ENCODE measurements around the gene RUNX2.

RUNX2 gene

DNA sequence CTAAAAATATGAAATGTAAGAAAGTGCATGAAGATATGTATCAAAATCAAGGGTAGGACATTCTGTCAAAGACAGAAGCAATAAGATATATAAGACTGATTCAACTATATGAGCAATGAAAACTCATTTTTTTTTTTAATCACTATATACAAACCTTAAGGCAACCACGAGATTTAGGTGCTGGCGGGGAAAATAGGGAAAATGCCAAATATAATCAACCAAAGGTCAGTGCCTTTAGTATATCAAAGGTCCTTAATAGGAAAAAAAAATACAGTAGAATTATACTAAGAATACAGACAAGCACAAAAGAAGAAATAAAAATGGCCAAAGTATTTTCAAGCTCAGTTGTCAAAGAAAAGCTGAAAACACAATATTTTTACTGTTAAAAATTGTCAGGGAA, 25.5 kb downstream of the RUNX2 start:
- no peak overlapping the region for H3K4me3 ChIP-seq (ENCODE audit: low read length)
- TF ChIP-seq, protein P1, sequence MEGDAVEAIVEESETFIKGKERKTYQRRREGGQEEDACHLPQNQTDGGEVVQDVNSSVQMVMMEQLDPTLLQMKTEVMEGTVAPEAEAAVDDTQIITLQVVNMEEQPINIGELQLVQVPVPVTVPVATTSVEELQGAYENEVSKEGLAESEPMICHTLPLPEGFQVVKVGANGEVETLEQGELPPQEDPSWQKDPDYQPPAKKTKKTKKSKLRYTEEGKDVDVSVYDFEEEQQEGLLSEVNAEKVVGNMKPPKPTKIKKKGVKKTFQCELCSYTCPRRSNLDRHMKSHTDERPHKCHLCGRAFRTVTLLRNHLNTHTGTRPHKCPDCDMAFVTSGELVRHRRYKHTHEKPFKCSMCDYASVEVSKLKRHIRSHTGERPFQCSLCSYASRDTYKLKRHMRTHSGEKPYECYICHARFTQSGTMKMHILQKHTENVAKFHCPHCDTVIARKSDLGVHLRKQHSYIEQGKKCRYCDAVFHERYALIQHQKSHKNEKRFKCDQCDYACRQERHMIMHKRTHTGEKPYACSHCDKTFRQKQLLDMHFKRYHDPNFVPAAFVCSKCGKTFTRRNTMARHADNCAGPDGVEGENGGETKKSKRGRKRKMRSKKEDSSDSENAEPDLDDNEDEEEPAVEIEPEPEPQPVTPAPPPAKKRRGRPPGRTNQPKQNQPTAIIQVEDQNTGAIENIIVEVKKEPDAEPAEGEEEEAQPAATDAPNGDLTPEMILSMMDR (conservative IDR thresholded peaks at IDR 0.05; ENCODE audit: low read length) = no peak
- DNase-seq (ENCODE audit: low read depth) = no peak

DNA sequence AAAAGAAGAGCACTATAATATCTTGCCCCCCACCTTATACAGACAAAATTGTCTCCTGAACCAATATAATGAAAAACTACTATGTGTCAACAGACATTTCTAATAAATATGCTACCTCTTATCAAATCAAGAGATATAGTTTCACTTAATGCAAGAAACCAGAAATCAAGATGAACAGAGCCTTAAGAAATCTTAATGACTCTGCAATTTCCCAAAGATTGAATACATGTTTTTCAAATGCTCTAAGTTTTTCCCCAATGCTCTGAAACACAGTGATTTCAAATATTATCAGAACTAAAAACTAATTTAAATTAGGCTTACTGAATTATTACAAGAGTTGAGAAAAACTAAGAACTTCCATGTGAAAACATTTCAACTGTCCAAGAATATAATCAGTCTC, 36.3 kb downstream of the RUNX2 start:
- no peak overlapping the region for H3K4me3 ChIP-seq (ENCODE audit: low read length)
- TF ChIP-seq, protein P1 (conservative IDR thresholded peaks at IDR 0.05; ENCODE audit: low read length) = no peak
- DNase-seq (ENCODE audit: low read depth) = no peak

DNA sequence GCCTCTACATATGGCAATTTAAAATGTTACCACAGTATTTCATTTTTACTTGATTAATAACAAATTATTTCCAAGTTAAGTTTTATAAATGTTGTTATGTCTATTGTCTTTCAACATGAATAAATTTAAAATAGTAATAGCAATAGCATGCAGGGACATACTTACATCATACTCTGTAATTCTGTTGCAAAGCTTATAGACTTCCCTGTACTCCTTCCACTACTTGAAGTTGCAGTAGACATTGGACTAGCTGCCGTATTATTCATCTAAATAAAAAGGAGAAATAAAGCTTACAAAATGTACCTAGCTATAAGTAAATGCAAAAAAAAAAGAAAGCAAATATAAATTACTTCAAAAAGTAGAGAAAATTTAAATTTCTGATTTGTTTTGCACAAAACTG, 36.9 kb downstream of the RUNX2 start:
- TF ChIP-seq, protein P1 (conservative IDR thresholded peaks at IDR 0.05; ENCODE audit: low read length) = no peak
- H3K4me3 ChIP-seq (ENCODE audit: low read length) = no peak overlapping the region
- DNase-seq (ENCODE audit: low read depth) = no peak

DNA sequence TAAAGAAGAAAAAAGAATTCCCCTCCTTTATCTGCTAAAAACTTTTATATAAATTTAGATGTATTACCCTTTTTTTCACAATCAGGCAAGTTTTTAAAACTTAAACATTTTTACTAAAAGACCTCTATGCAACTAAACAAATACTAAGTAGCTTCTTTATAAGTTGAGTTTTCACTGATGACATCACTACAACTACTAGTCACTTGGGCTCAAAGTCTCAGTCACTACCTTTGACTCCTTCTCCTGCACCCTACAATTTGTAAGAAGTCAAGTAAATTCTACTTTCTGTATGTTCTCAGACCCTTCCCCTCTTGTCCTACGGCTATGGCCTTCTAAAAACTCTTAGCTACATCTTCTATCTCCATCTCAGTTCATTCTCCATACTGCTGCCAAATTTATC, 38.4 kb downstream of the RUNX2 start:
- no peak overlapping the region for H3K4me3 ChIP-seq (ENCODE audit: low read length)
- DNase-seq (ENCODE audit: low read depth) = no peak
- TF ChIP-seq, protein P1 (conservative IDR thresholded peaks at IDR 0.05; ENCODE audit: low read length) = no peak

DNA sequence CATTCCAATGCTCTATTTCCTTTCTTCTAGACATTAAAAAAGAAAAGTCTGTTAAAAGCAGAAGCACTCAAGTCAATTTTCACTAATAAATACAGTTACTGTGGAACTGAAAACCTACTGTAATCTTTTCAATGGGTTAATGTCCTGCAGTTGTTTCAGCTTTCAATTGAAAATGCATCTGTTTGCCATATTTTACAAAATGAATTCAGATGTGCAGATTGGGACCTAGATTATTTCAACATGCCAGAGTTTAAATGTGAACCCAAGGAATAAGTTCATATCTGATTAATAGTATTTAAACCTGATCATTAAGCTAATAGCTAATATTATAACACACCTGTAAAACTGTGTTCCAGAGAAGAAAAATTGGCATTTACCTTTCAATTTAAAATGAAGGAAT, 39.9 kb downstream of the RUNX2 start:
- no peak overlapping the region for H3K4me3 ChIP-seq (ENCODE audit: low read length)
- DNase-seq (ENCODE audit: low read depth) = no peak
- TF ChIP-seq, protein P1 (conservative IDR thresholded peaks at IDR 0.05; ENCODE audit: low read length) = no peak

DNA sequence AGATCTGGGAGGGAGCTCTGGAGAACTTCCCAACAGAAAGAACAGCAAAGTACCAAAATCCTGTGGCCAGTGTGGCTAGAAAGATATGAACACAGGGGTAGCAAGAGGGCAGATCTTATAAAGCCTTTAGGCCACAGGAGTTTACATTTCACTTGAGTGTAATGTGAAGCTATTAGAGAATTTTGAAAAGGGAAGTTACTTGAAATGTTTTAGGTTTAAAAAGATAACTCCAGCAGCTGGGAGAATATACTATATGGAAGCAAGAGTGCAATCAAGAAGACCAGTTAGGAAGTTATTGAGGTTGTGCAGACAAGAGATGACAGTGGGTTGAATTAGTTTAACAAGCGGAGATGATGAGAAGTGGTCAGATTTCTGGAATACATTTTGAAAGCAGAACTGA, 41.7 kb downstream of the RUNX2 start:
- no peak for DNase-seq (ENCODE audit: low read depth)
- H3K4me3 ChIP-seq (ENCODE audit: low read length) = no peak overlapping the region
- TF ChIP-seq, protein P1 (conservative IDR thresholded peaks at IDR 0.05; ENCODE audit: low read length) = no peak

DNA sequence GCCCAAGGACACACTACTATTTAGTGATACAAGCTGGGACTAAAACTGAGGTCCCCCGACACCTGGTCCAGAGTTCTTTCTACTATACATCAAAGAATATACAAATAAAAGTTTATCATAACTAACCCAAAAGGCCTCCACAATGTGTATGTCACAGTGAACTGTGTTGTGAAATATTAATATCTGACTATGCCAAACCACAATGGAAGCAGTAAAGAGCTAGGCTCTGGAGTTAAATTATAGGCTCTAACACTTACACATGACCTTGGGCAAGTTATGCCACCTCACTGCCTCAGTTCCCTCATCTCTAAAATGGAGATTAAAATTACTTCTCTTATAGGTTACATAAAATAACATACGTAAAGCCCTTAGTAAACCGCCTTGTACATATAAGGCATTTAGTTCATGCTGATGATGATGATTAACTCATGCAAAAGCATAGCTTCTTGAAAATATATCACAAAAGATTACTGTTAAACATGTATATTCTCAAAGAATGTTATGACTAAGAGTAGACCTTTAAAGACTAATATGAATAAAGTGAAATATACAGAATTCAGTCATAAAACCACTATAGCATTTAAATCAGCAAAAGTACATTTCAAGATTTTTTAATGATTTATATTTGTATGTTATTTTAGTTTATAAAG, 43.9 kb downstream of the RUNX2 start:
- DNase-seq (ENCODE audit: low read depth) = no peak
- TF ChIP-seq, protein P1 (conservative IDR thresholded peaks at IDR 0.05; ENCODE audit: low read length) = no peak
- no peak overlapping the region for H3K4me3 ChIP-seq (ENCODE audit: low read length)

All from AG10803 (cell line).